Gastroesophageal sphincter (tissue), 4 donors: ENCODE data around the gene NGF. TPM values are rescaled to one million over a fixed set of nuclear protein-coding genes. Genes with fewer than 3 reads are reported as not detected.
A peak's percentile ranks its signal among the peaks of the same experiment; 100 is the strongest.

Experiments
- ATAC-seq: fragments of 150-250 bp; one replicate; pipeline ENCODE4 v1.9.1; 2016; ENCODE audit warnings: mild to moderate bottlenecking, moderate library complexity
- H3K27ac ChIP-seq, 4 donors: fragments of 200-600 bp; sonication (generic) in 3 of 4; 1 replicate in 3 of 4; 2 replicates in 1 of 4; pipeline ENCODE4 v1.5.1; 2016 to 2019
- H3K27me3 ChIP-seq: fragments of 200-600 bp; sonication (generic); one replicate; pipeline ENCODE4 v1.5.1; 2019
- H3K36me3 ChIP-seq, 2 donors: fragments of 200-600 bp; sonication (generic); one replicate each; pipeline ENCODE4 v1.5.1; 2019; ENCODE audit warnings: control low read depth in 1 of 2
- H3K4me1 ChIP-seq, 3 donors: fragments of 200-600 bp; sonication (generic); 1 replicate in 2 of 3; 2 replicates in 1 of 3; pipeline ENCODE4 v1.5.1; 2016 to 2019; ENCODE audit warnings: control low read depth in 2 of 3
- H3K4me3 ChIP-seq, 2 donors: fragments of 200-600 bp; sonication (generic); one replicate each; pipeline ENCODE4 v1.5.1; 2019; ENCODE audit warnings: mild to moderate bottlenecking in 1 of 2, moderate library complexity in 1 of 2
- H3K9me3 ChIP-seq, 3 donors: fragments of 200-600 bp; sonication (generic); one replicate each; pipeline ENCODE4 v1.5.1; 2017 to 2019; ENCODE audit warnings: control low read depth in 2 of 3
- CTCF ChIP-seq, 4 experiments: fragments of 200-600 bp in 2 of 4; fragments of 450-650 bp in 2 of 4; sonication (generic) in 1 of 4; IDR thresholded peaks; one replicate each; pipeline ENCODE4 v1.5.1; 2017 to 2019; ENCODE audit warnings: antibody characterized with exemption in 4 of 4, mild to moderate bottlenecking in 2 of 4, moderate library complexity in 2 of 4
- EP300 ChIP-seq: sonication (generic); formaldehyde crosslinking; IDR thresholded peaks from one replicate; pipeline ENCODE4 v1.6.1; 2017; ENCODE audit warnings: antibody characterized with exemption, mild to moderate bottlenecking
- POLR2A ChIP-seq, 2 donors: fragments of 450-650 bp; IDR thresholded peaks; one replicate each; pipeline ENCODE4 v1.6.1; 2017; ENCODE audit warnings: antibody characterized with exemption in 2 of 2, mild to moderate bottlenecking in 2 of 2, moderate library complexity in 1 of 2
- POLR2AphosphoS5 ChIP-seq: sonication (generic); formaldehyde crosslinking; IDR thresholded peaks from one replicate; pipeline ENCODE4 v1.6.1; 2017; ENCODE audit warnings: antibody characterized with exemption
- WGBS, 2 donors: methylation state at CpG; one replicate each; pipeline ENCODE4 v1.1.5; 2018; ENCODE audit warnings: low coverage in 1 of 2; 5-methylcytosine and 5-hydroxymethylcytosine counted together
- total RNA-seq, 4 donors: library from RNA; depleted of rRNA; stranded (reverse); fragments of >200 nt; gene quantifications; one replicate each; pipeline ENCODE4 v1.1.0, GENCODE V29; 2016

Gene NGF
- total RNA-seq, 4 donors from 2014 or later = 0.74 to 3.4 (median 2.1) TPM

GRCh38 chr1:115303364-115303763, 34.7 kb downstream of the NGF start:
- Histone ChIP-seq H3K27me3 (no peaks in the 10 kb centered on the region), H3K4me3 (no peak overlapping the region), H3K9me3 (no peaks in the 10 kb centered on the region), H3K36me3 (no peaks in the 10 kb centered on the region), H3K4me1 (peaks cover 0 to 2% (median 0%) of the 10 kb centered on the region in 3 donors), H3K27ac (no peak overlapping the region)
- 94 to 100% methylated on average over 2 of the region's 2 CpGs for WGBS, 2 donors
- no peak for TF ChIP-seq EP300
- TF ChIP-seq POLR2A (IDR thresholded peaks at IDR 0.05) = no peak
- TF ChIP-seq POLR2AphosphoS5 = no peak
- TF ChIP-seq CTCF (IDR thresholded peaks at IDR 0.05) = no peak
- no peak for ATAC-seq

GRCh38 chr1:115302390-115302961, 35.6 kb downstream of the NGF start:
- Histone ChIP-seq H3K4me1 (peaks cover 0 to 2% (median 0%) of the 10 kb centered on the region in 3 donors), H3K9me3 (no peaks in the 10 kb centered on the region), H3K36me3 (no peaks in the 10 kb centered on the region), H3K4me3 (no peak overlapping the region), H3K27me3 (no peaks in the 10 kb centered on the region), H3K27ac (peak overlapping the region in 3 of 4 donors; percentile 58 to 70 (median 67))
- TF ChIP-seq POLR2AphosphoS5 (no peak), POLR2A (IDR thresholded peaks at IDR 0.05) (no peak), EP300 (no peak), CTCF (IDR thresholded peaks at IDR 0.05) (no peak)
- ATAC-seq = peak; percentile 83
- WGBS, 2 donors = 59 to 72% methylated on average over 6 to 9 of the region's 9 CpGs

GRCh38 chr1:115301438-115302020, 36.5 kb downstream of the NGF start:
- Histone ChIP-seq H3K36me3 (no peaks in the 10 kb centered on the region), H3K27me3 (no peaks in the 10 kb centered on the region), H3K27ac (peak overlapping the region in 3 of 4 donors; percentile 27 to 58 (median 47)), H3K9me3 (no peaks in the 10 kb centered on the region), H3K4me3 (no peak overlapping the region), H3K4me1 (peaks cover 0 to 2% (median 0%) of the 10 kb centered on the region in 3 donors)
- TF ChIP-seq EP300 (no peak), POLR2A (IDR thresholded peaks at IDR 0.05) (no peak), POLR2AphosphoS5 (no peak), CTCF (IDR thresholded peaks at IDR 0.05) (no peak)
- ATAC-seq = no peak
- WGBS, 2 donors = 59 to 77% methylated on average over 5 of the region's 8 CpGs

GRCh38 chr1:115300087-115300876, 37.8 kb downstream of the NGF start:
- Histone ChIP-seq H3K4me1 (peaks cover 0 to 2% (median 0%) of the 10 kb centered on the region in 3 donors), H3K27ac (no peak overlapping the region), H3K4me3 (no peak overlapping the region), H3K27me3 (no peaks in the 10 kb centered on the region), H3K9me3 (no peaks in the 10 kb centered on the region), H3K36me3 (no peaks in the 10 kb centered on the region)
- no peak for TF ChIP-seq CTCF (IDR thresholded peaks at IDR 0.05)
- no peak for TF ChIP-seq EP300
- TF ChIP-seq POLR2A (IDR thresholded peaks at IDR 0.05) = no peak
- no peak for TF ChIP-seq POLR2AphosphoS5
- no peak for ATAC-seq
- WGBS, 2 donors = 79 to 89% methylated on average over 6 to 8 of the region's 8 CpGs
